Measurements from ENCODE around the gene HSPA12B. TPM values are rescaled to one million over a fixed set of nuclear protein-coding genes. Genes with fewer than 3 reads are reported as not detected.

Gene HSPA12B
- total RNA-seq, 2 experiments from 2014 or later: 0.08 TPM; not detected in 1

- ChIA-PET CTCF (no interaction called here), POLR2A (no interaction called here)
- intact Hi-C loops (cut with DNase I, micrococcal nuclease): no loop called here
- TF ChIP-seq CTCF (IDR thresholded peaks at IDR 0.05): no peak
- H3K4me1 ChIP-seq (ENCODE audit: insufficient read depth, low read length): peaks cover 6% of the 10 kb centered on the region
- no peaks in the 10 kb centered on the region for H3K9me3 ChIP-seq (ENCODE audit: control insufficient read depth in 1 of 2, insufficient read depth in 1 of 2, low read length in 2 of 2)
- peaks cover 3% of the 10 kb centered on the region for H3K27me3 Mint-ChIP-seq
- no peaks in the 10 kb centered on the region for H3K36me3 Mint-ChIP-seq (ENCODE audit: low read depth)
- no peak overlapping the region for H3K27ac Mint-ChIP-seq
- no peak overlapping the region for H3K4me3 ChIP-seq (ENCODE audit: low read length)
- DNase-seq (no peak), ATAC-seq (ENCODE audit: poor library complexity) (no peak)
- H3K4me3 Mint-ChIP-seq: no peak overlapping the region
- H3K4me1 Mint-ChIP-seq (ENCODE audit: low read depth): peaks cover 9% of the 10 kb centered on the region
- no peaks in the 10 kb centered on the region for H3K27me3 ChIP-seq (ENCODE audit: control insufficient read depth in 1 of 2, insufficient read depth in 2 of 2, low read length in 2 of 2)
- no peak overlapping the region for H3K27ac ChIP-seq (ENCODE audit: low read depth in 1 of 2, low read length in 2 of 2)
- H3K36me3 ChIP-seq (ENCODE audit: insufficient read depth, low read length): no peaks in the 10 kb centered on the region
- H3K9me3 Mint-ChIP-seq: no peaks in the 10 kb centered on the region
Observed at GRCh38 chr20:3739926-3740451, 7.5 kb downstream of the HSPA12B start.

- Histone ChIP-seq H3K27me3 (ENCODE audit: control insufficient read depth in 1 of 2, insufficient read depth in 2 of 2, low read length in 2 of 2) (peaks cover 3 to 5% of the 10 kb centered on the region in 2 experiments), H3K4me3 (ENCODE audit: low read length) (no peak overlapping the region), H3K36me3 (ENCODE audit: insufficient read depth, low read length) (no peaks in the 10 kb centered on the region), H3K4me1 (ENCODE audit: insufficient read depth, low read length) (peaks cover 11% of the 10 kb centered on the region), H3K9me3 (ENCODE audit: control insufficient read depth in 1 of 2, insufficient read depth in 1 of 2, low read length in 2 of 2) (no peaks in the 10 kb centered on the region), H3K27ac (ENCODE audit: low read depth in 1 of 2, low read length in 2 of 2) (no peak overlapping the region)
- ATAC-seq (ENCODE audit: poor library complexity): no peak
- no peaks in the 10 kb centered on the region for H3K27me3 Mint-ChIP-seq
- H3K36me3 Mint-ChIP-seq (ENCODE audit: low read depth): no peaks in the 10 kb centered on the region
- ChIA-PET CTCF (no interaction called here), POLR2A (no interaction called here)
- H3K4me1 Mint-ChIP-seq (ENCODE audit: low read depth): peaks cover 13% of the 10 kb centered on the region
- no peaks in the 10 kb centered on the region for H3K9me3 Mint-ChIP-seq
- H3K4me3 Mint-ChIP-seq: no peak overlapping the region
- intact Hi-C loops (cut with DNase I, micrococcal nuclease): no loop called here
- no peak for TF ChIP-seq CTCF (IDR thresholded peaks at IDR 0.05)
- DNase-seq: no peak
- no peak overlapping the region for H3K27ac Mint-ChIP-seq
Observed at GRCh38 chr20:3740615-3741301, 8.3 kb downstream of the HSPA12B start.

GRCh38 chr20:3741836-3742458 lies 9.5 kb downstream of the HSPA12B start:
- Histone ChIP-seq H3K27me3 (ENCODE audit: control insufficient read depth in 1 of 2, insufficient read depth in 2 of 2, low read length in 2 of 2) (peaks cover 3 to 6% of the 10 kb centered on the region in 2 experiments), H3K27ac (ENCODE audit: low read depth in 1 of 2, low read length in 2 of 2) (no peak overlapping the region), H3K36me3 (ENCODE audit: insufficient read depth, low read length) (no peaks in the 10 kb centered on the region), H3K9me3 (ENCODE audit: control insufficient read depth in 1 of 2, insufficient read depth in 1 of 2, low read length in 2 of 2) (no peaks in the 10 kb centered on the region), H3K4me1 (ENCODE audit: insufficient read depth, low read length) (peaks cover 11% of the 10 kb centered on the region), H3K4me3 (ENCODE audit: low read length) (no peak overlapping the region)
- Mint-ChIP-seq H3K4me3 (no peak overlapping the region), H3K9me3 (no peaks in the 10 kb centered on the region), H3K27ac (no peak overlapping the region), H3K4me1 (ENCODE audit: low read depth) (peaks cover 13% of the 10 kb centered on the region), H3K36me3 (ENCODE audit: low read depth) (no peaks in the 10 kb centered on the region), H3K27me3 (no peaks in the 10 kb centered on the region)
- ATAC-seq (ENCODE audit: poor library complexity): no peak
- no peak for DNase-seq
- no peak for TF ChIP-seq CTCF (IDR thresholded peaks at IDR 0.05)
- ChIA-PET CTCF (no interaction called here), POLR2A (no interaction called here)
- intact Hi-C loops (cut with DNase I, micrococcal nuclease): no loop called here
